Measurements from ENCODE around the gene IL19.
"Not testable (repeated sequence)": the region's sequence is repeated elsewhere in the genome, so short reads cannot be mapped to it uniquely, and the experiment has no call there.

The IL19 gene

GRCh38 chr1:206829282-206829681, 58.7 kb downstream of the IL19 start:
- DNase-seq: no peak

GRCh38 chr1:206829875-206830274, 59.3 kb downstream of the IL19 start:
- DNase-seq: no peak

GRCh38 chr1:206831650-206832049, 61.1 kb downstream of the IL19 start:
- no peak for DNase-seq

- DNase-seq: no peak
These were observed 61.8 kb downstream of the IL19 start for GRCh38 chr1:206832352-206832880.

- DNase-seq: no peak
These were observed 62.6 kb downstream of the IL19 start for GRCh38 chr1:206833106-206833680.

GRCh38 chr1:206833801-206834200, 63.2 kb downstream of the IL19 start:
- no peak for DNase-seq

- no peak for DNase-seq
These were observed 63.6 kb downstream of the IL19 start for GRCh38 chr1:206834217-206834616.

- no peak for DNase-seq
These were observed 64.1 kb downstream of the IL19 start for GRCh38 chr1:206834711-206835110.

- no peak for DNase-seq
These were observed 64.6 kb downstream of the IL19 start for GRCh38 chr1:206835186-206835585.

GRCh38 chr1:206836111-206836510, 65.5 kb downstream of the IL19 start:
- DNase-seq: no peak

GRCh38 chr1:206839006-206839560, 68.5 kb downstream of the IL19 start:
- no peak for DNase-seq

GRCh38 chr1:206839857-206840256, 69.3 kb downstream of the IL19 start:
- no peak for DNase-seq

- DNase-seq: no peak
These were observed 71.2 kb downstream of the IL19 start for GRCh38 chr1:206841609-206842323.

- no peak for DNase-seq
These were observed 72.3 kb downstream of the IL19 start for GRCh38 chr1:206842854-206843253.

- DNase-seq: no peak
These were observed 73.1 kb downstream of the IL19 start for GRCh38 chr1:206843626-206844025.

- DNase-seq: no peak
These were observed 75.9 kb downstream of the IL19 start for GRCh38 chr1:206846487-206846886.

- no peak for DNase-seq
These were observed 76.8 kb downstream of the IL19 start for GRCh38 chr1:206847337-206847834.

GRCh38 chr1:206847946-206848345, 77.4 kb downstream of the IL19 start:
- DNase-seq: no peak

- no peak for DNase-seq
These were observed 79.8 kb downstream of the IL19 start for GRCh38 chr1:206850401-206850800.

GRCh38 chr1:206851341-206852010, 80.9 kb downstream of the IL19 start:
- no peak for DNase-seq

GRCh38 chr1:206852662-206853061, 82.1 kb downstream of the IL19 start:
- DNase-seq: not testable (repeated sequence)

GRCh38 chr1:206853696-206854095, 83.1 kb downstream of the IL19 start:
- not testable (repeated sequence) for DNase-seq
